Measurements from ENCODE around the gene DLL3.

GRCh38 chr19:39449116-39449797 lies 49.5 kb upstream of the DLL3 start:
- TF ChIP-seq EZH2phosphoT487 (IDR thresholded peaks at IDR 0.05; ENCODE audit: insufficient read depth, low read depth) (no peak), EZH2 (IDR thresholded peaks at IDR 0.05; ENCODE audit: insufficient read depth, poor library complexity, severe bottlenecking) (no peak)
